HepG2 (cell line): ENCODE results near the gene COL8A2. TPM values are rescaled to one million over a fixed set of nuclear protein-coding genes. Genes with fewer than 3 reads are reported as not detected.

ENCODE experiments used
- ATAC-seq: fragments of 200-7000 bp; cut with Tn5 transposase; 3 replicates; pipeline ENCODE4 v1.9.1; 2020; ENCODE audit warnings: mild to moderate bottlenecking, moderate library complexity
- BruUV-seq: library from RNA; stranded (reverse); fragments of 400-500 nt; replicated peaks from 2 replicates; lab custom pipeline; 2021; lab: Mats Ljungman, UMichigan
- CTCF ChIA-PET: fragments of 300-600 bp; formaldehyde crosslinking; extraction: SDS; loops from one replicate; lab custom pipeline; 2021; ENCODE audit warnings: low total read pairs, inconsistent platforms, low intra/inter-chr PET ratio; lab: Yijun Ruan, JAX
- POLR2A ChIA-PET: fragments of 350-600 bp; sonication (Branson Sonifier 250); formaldehyde crosslinking; loops from one replicate; lab custom pipeline; 2020; ENCODE audit warnings: antibody characterized with exemption, inconsistent platforms; lab: Yijun Ruan, JAX
- DNase-seq: peaks from one replicate; pipeline ENCODE4 v3.0.0-alpha.2; 2015; ENCODE audit warnings: low spot score
- FAIRE-seq: peaks from 3 replicates; lab custom pipeline; 2011; peaks lifted over from hg19 to GRCh38; lab: Jason Lieb, UNC
- H2AFZ ChIP-seq: one replicate; pipeline ENCODE4 v1.6.1; 2011; ENCODE audit warnings: low read length, inconsistent platforms
- H3K27ac ChIP-seq: fragments of 300-600 bp; 3 replicates; pipeline ENCODE4 v1.8.0; 2011; ENCODE audit warnings: mixed run types, mild to moderate bottlenecking, mixed read lengths, low read length, inconsistent platforms; ENCODE audit not compliant: insufficient read depth; ENCODE audit errors: extremely low read length
- H3K27me3 ChIP-seq, 2 experiments: fragments of 200-600 bp in 1 of 2; 2 replicates in 1 of 2; 3 replicates in 1 of 2; pipeline versions ENCODE4 v1.6.0 to v1.8.0; 2011; ENCODE audit warnings: low read length in 2 of 2, mild to moderate bottlenecking in 2 of 2, moderate library complexity in 2 of 2, inconsistent platforms in 1 of 2; ENCODE audit not compliant: insufficient read depth in 2 of 2, control insufficient read depth in 1 of 2
- H3K36me3 ChIP-seq, 2 experiments: fragments of 200-600 bp in 1 of 2; replicated peaks in 1 of 2; 2 replicates in 1 of 2; 3 replicates in 1 of 2; pipeline versions ENCODE4 v1.5.1 to v1.8.0; 2011; ENCODE audit warnings: low read length in 2 of 2, inconsistent platforms in 1 of 2; ENCODE audit not compliant: insufficient read depth in 2 of 2, control insufficient read depth in 1 of 2
- H3K4me1 ChIP-seq: 2 replicates; pipeline ENCODE4 v1.5.1; 2012; ENCODE audit warnings: low read length, inconsistent platforms; ENCODE audit not compliant: insufficient read depth
- H3K4me2 ChIP-seq: 2 replicates; pipeline ENCODE4 v1.6.0; 2011; ENCODE audit warnings: low read depth, low read length, inconsistent platforms
- H3K4me3 ChIP-seq, 3 experiments: fragments of 200-600 bp in 1 of 3; sonication (generic), shearing (Covaris generic) in 1 of 3; replicated peaks in 1 of 3; 2 replicates each; pipeline ENCODE4 v1.5.1; 2011 to 2016; ENCODE audit warnings: low read length in 3 of 3, inconsistent platforms in 2 of 3, low read depth in 2 of 3, mild to moderate bottlenecking in 2 of 3, control low read depth in 1 of 3, mixed read lengths in 1 of 3; ENCODE audit not compliant: insufficient read depth in 1 of 3
- H3K79me2 ChIP-seq: one replicate; pipeline ENCODE4 v1.6.1; 2011; ENCODE audit warnings: low read length, inconsistent platforms; ENCODE audit not compliant: insufficient read depth
- H3K9ac ChIP-seq: 2 replicates; pipeline ENCODE4 v1.6.0; 2011; ENCODE audit warnings: mild to moderate bottlenecking, low read depth, low read length, inconsistent platforms; ENCODE audit not compliant: insufficient read depth
- H3K9me3 ChIP-seq: 2 replicates; pipeline ENCODE4 v1.5.1; 2012; ENCODE audit warnings: mild to moderate bottlenecking, low read length
- H4K20me1 ChIP-seq: 2 replicates; pipeline ENCODE4 v1.6.0; 2011; ENCODE audit warnings: inconsistent platforms, mild to moderate bottlenecking, low read length, moderate library complexity; ENCODE audit not compliant: insufficient read depth
- GTF3A ChIP-seq: sonication (generic); formaldehyde crosslinking; conservative IDR thresholded peaks from 2 replicates; pipeline ENCODE4 v1.4.0; 2020; ENCODE audit warnings: mild to moderate bottlenecking, missing genetic modification reagents
- MAFF ChIP-seq: IDR thresholded peaks from 2 replicates; pipeline ENCODE4 v1.6.1; 2011; ENCODE audit warnings: low read depth, low read length, improper control_type of control experiment
- MAFK ChIP-seq, 2 experiments: IDR thresholded peaks in 1 of 2; conservative IDR thresholded peaks in 1 of 2; 2 replicates each; pipeline ENCODE4 v1.6.1; 2011; ENCODE audit warnings: improper control_type of control experiment in 2 of 2, low read length in 2 of 2
- MYPOP ChIP-seq: sonication (generic); formaldehyde crosslinking; IDR thresholded peaks from 2 replicates; pipeline ENCODE4 v1.8.1; 2023; ENCODE audit warnings: mild to moderate bottlenecking, moderate library complexity, missing genetic modification reagents
- SIN3B ChIP-seq: fragments of 150-350 bp; IDR thresholded peaks from 2 replicates; pipeline ENCODE4 v1.6.1; 2014; ENCODE audit warnings: low read length
- TFE3 ChIP-seq: IDR thresholded peaks from 2 replicates; pipeline ENCODE4 v1.6.1; 2016
- ZMYM3 ChIP-seq: sonication (generic); formaldehyde crosslinking; IDR thresholded peaks from 2 replicates; pipeline ENCODE4 v1.5.1; 2020; ENCODE audit warnings: mild to moderate bottlenecking, missing genetic modification reagents
- ZNF207 ChIP-seq: fragments of 450-650 bp; IDR thresholded peaks from 2 replicates; pipeline ENCODE4 v1.6.1; 2016; ENCODE audit warnings: antibody characterized with exemption, borderline replicate concordance
- ZNF24 ChIP-seq: fragments of 450-650 bp; IDR thresholded peaks from 2 replicates; pipeline ENCODE4 v1.6.1; 2017; ENCODE audit warnings: antibody characterized with exemption, mild to moderate bottlenecking
- ZNF280D ChIP-seq: sonication (generic); formaldehyde crosslinking; IDR thresholded peaks from 2 replicates; pipeline ENCODE4 v1.5.1; 2020; ENCODE audit warnings: mild to moderate bottlenecking, missing genetic modification reagents
- ZNF747 ChIP-seq: sonication (generic); formaldehyde crosslinking; IDR thresholded peaks from 2 replicates; pipeline ENCODE4 v1.8.1; 2023; ENCODE audit warnings: missing genetic modification reagents, mild to moderate bottlenecking, borderline replicate concordance
- ZNF768 ChIP-seq: sonication (generic); formaldehyde crosslinking; IDR thresholded peaks from 2 replicates; pipeline ENCODE4 v1.4.0; 2020; ENCODE audit warnings: missing genetic modification reagents
- WGBS: methylation state at CpG from one replicate; pipeline ENCODE4 v1.1.6; 2017; ENCODE audit warnings: low lambda C conversion rate; 5-methylcytosine and 5-hydroxymethylcytosine counted together
- in situ Hi-C: cut with HindIII; loops from 2 replicates; pipeline ENCODE4 v1.10.0; 2017; ENCODE audit warnings: low pct_unique_long_range_greater_than_20kb; ENCODE audit not compliant: extremely low pct_ligation_motif_present
- intact Hi-C: fragments of 100-400 bp; cut with micrococcal nuclease; formaldehyde crosslinking; loops from one replicate; pipeline ENCODE4 v1.10.0; 2022; ENCODE audit not compliant: unreplicated experiment
- polyA plus RNA-seq, 8 experiments: library from polyadenylated mRNA; depleted of rRNA in 3 of 8; stranded (reverse) in 7 of 8; unstranded in 1 of 8; fragments of >200 nt; fragmentation: Illumina TruSeq in 4 of 8; extraction: Trizol in 4 of 8; gene quantifications; 2 replicates each; pipeline versions ENCODE4 v1.2.1 to v1.2.3, GENCODE V29; 2011 to 2016; ENCODE audit warnings: low read depth in 4 of 8, missing spikeins in 1 of 8, mixed read lengths in 1 of 8; ENCODE audit not compliant: insufficient read depth in 1 of 8
- total RNA-seq, 5 experiments: library from RNA; depleted of rRNA; stranded (reverse); fragments of >200 nt; fragmentation: Illumina TruSeq; extraction: Trizol; gene quantifications; 2 replicates each; pipeline ENCODE4 v1.2.3, GENCODE V29; 2016; ENCODE audit warnings: low read depth in 1 of 5

COL8A2 gene
- total and polyA plus RNA-seq, 2 of the 13 experiments (the other 11 are each of a cell fraction or from before 2014, with no cell fraction given) = 0.13 to 0.24 TPM

GRCh38 chr1:36109041-36109679 is 15.9 kb downstream of the COL8A2 start (continued):
- no peak for TF ChIP-seq ZNF207
- TF ChIP-seq GTF3A (CRISPR knock-in tag) = no peak
- TF ChIP-seq ZNF280D (CRISPR knock-in tag) = no peak
- no peak for TF ChIP-seq ZNF747
- TF ChIP-seq MYPOP (CRISPR knock-in tag) = no peak

GRCh38 chr1:36108314-36108713 is 16.7 kb downstream of the COL8A2 start:
- Histone ChIP-seq H3K27me3 (peaks cover 4 to 24% of the 10 kb centered on the region in 2 experiments; a peak in 4 of 5 replicates), H2AFZ (no peak overlapping the region), H3K36me3 (no peaks in the 10 kb centered on the region), H3K9ac (no peak overlapping the region), H3K27ac (no peak overlapping the region), H3K9me3 (no peaks in the 10 kb centered on the region), H3K79me2 (no peaks in the 10 kb centered on the region), H3K4me1 (peaks cover 32% of the 10 kb centered on the region), H4K20me1 (no peaks in the 10 kb centered on the region), H3K4me2 (no peak overlapping the region), H3K4me3 (no peak overlapping the region)
- intact Hi-C loops = no loop called here
- ChIA-PET CTCF (no interaction called here), POLR2A (no interaction called here)
- DNase-seq = no peak
- FAIRE-seq = no peak
- WGBS = 60% methylated on average over 12 of the region's 14 CpGs
- TF ChIP-seq ZNF768 (peak; percentile 98), MAFK (conservative IDR thresholded peaks at IDR 0.05 in 1 of 2, IDR thresholded peaks at IDR 0.05 in 1 of 2; ENCODE audit: low read length in 2 of 2) (peak; percentile 63 to 69), ZMYM3 (CRISPR knock-in tag) (peak; percentile 68), SIN3B (no peak), MAFF (peak; percentile 49), TFE3 (CRISPR knock-in tag) (no peak), ZNF24 (no peak)
- BruUV-seq = no TSS peak
- in situ Hi-C loops = no loop called here
- ATAC-seq = no peak
